Duodenal mucosa (tissue), 2 donors: Measurements from ENCODE around the gene OR11A1.

Experiments used
- H3K27ac ChIP-seq: one replicate; pipeline ENCODE4 v1.7.0; 2013; ENCODE audit warnings: low read depth, low read length
- H3K27me3 ChIP-seq, 2 donors: one replicate each; pipeline ENCODE4 v1.7.0; 2013; ENCODE audit warnings: low read length in 2 of 2, control low read depth in 1 of 2; ENCODE audit not compliant: insufficient read depth in 2 of 2, control insufficient read depth in 1 of 2
- H3K36me3 ChIP-seq, 2 donors: one replicate each; pipeline ENCODE4 v1.7.0; 2013; ENCODE audit warnings: low read length in 2 of 2, control low read depth in 1 of 2; ENCODE audit not compliant: insufficient read depth in 2 of 2, control insufficient read depth in 1 of 2
- H3K4me1 ChIP-seq, 2 donors: one replicate each; pipeline ENCODE4 v1.7.0; 2013; ENCODE audit warnings: low read length in 2 of 2, control low read depth in 1 of 2; ENCODE audit not compliant: insufficient read depth in 2 of 2, control insufficient read depth in 1 of 2
- H3K4me3 ChIP-seq, 2 donors: one replicate each; pipeline ENCODE4 v1.7.0; 2013; ENCODE audit warnings: low read length in 2 of 2, low read depth in 1 of 2
- H3K9ac ChIP-seq, 2 donors: one replicate each; pipeline ENCODE4 v1.7.0; 2013; ENCODE audit warnings: low read length in 2 of 2, low read depth in 1 of 2
- H3K9me3 ChIP-seq, 2 donors: one replicate each; pipeline ENCODE4 v1.7.0; 2013; ENCODE audit warnings: low read length in 2 of 2, control low read depth in 1 of 2; ENCODE audit not compliant: control insufficient read depth in 1 of 2

OR11A1 gene

GRCh38 chr6:29483735-29484134 is 26.9 kb upstream of the OR11A1 start:
- Histone ChIP-seq H3K27me3 (no peaks in the 10 kb centered on the region), H3K4me3 (no peak overlapping the region), H3K4me1 (no peaks in the 10 kb centered on the region), H3K36me3 (no peaks in the 10 kb centered on the region), H3K9me3 (no peaks in the 10 kb centered on the region), H3K27ac (no peak overlapping the region), H3K9ac (no peak overlapping the region)

- Histone ChIP-seq H3K27me3 (no peaks in the 10 kb centered on the region), H3K4me3 (no peak overlapping the region), H3K9me3 (no peaks in the 10 kb centered on the region), H3K27ac (no peak overlapping the region), H3K9ac (no peak overlapping the region), H3K36me3 (no peaks in the 10 kb centered on the region), H3K4me1 (no peaks in the 10 kb centered on the region)
Observed at GRCh38 chr6:29483186-29483585, 26.3 kb upstream of the OR11A1 start.

- Histone ChIP-seq H3K27me3 (no peaks in the 10 kb centered on the region), H3K9ac (no peak overlapping the region), H3K36me3 (no peaks in the 10 kb centered on the region), H3K27ac (no peak overlapping the region), H3K4me3 (no peak overlapping the region), H3K9me3 (no peaks in the 10 kb centered on the region), H3K4me1 (no peaks in the 10 kb centered on the region)
Observed at GRCh38 chr6:29479560-29479959, 22.7 kb upstream of the OR11A1 start.

- H3K9ac ChIP-seq: no peak overlapping the region
- H3K4me3 ChIP-seq: no peak overlapping the region
- no peaks in the 10 kb centered on the region for H3K27me3 ChIP-seq
- no peaks in the 10 kb centered on the region for H3K36me3 ChIP-seq
- H3K27ac ChIP-seq: no peak overlapping the region
- no peaks in the 10 kb centered on the region for H3K9me3 ChIP-seq
- no peaks in the 10 kb centered on the region for H3K4me1 ChIP-seq
Observed at GRCh38 chr6:29478740-29479139, 21.9 kb upstream of the OR11A1 start.

GRCh38 chr6:29477923-29478450 is 21.1 kb upstream of the OR11A1 start:
- Histone ChIP-seq H3K27ac (no peak overlapping the region), H3K9ac (no peak overlapping the region), H3K27me3 (no peaks in the 10 kb centered on the region), H3K36me3 (no peaks in the 10 kb centered on the region), H3K4me3 (no peak overlapping the region), H3K4me1 (no peaks in the 10 kb centered on the region), H3K9me3 (no peaks in the 10 kb centered on the region)

- H3K9ac ChIP-seq: no peak overlapping the region
- H3K4me3 ChIP-seq: no peak overlapping the region
- no peaks in the 10 kb centered on the region for H3K4me1 ChIP-seq
- no peaks in the 10 kb centered on the region for H3K9me3 ChIP-seq
- no peak overlapping the region for H3K27ac ChIP-seq
- H3K36me3 ChIP-seq: no peaks in the 10 kb centered on the region
- H3K27me3 ChIP-seq: no peaks in the 10 kb centered on the region
Observed at GRCh38 chr6:29474996-29475395, 18.1 kb upstream of the OR11A1 start.

- Histone ChIP-seq H3K9ac (no peak overlapping the region), H3K9me3 (no peaks in the 10 kb centered on the region), H3K27ac (no peak overlapping the region), H3K36me3 (no peaks in the 10 kb centered on the region), H3K27me3 (no peaks in the 10 kb centered on the region), H3K4me3 (no peak overlapping the region), H3K4me1 (no peaks in the 10 kb centered on the region)
Observed at GRCh38 chr6:29466241-29466640, 9.4 kb upstream of the OR11A1 start.

GRCh38 chr6:29465801-29466200 is 8.9 kb upstream of the OR11A1 start:
- Histone ChIP-seq H3K36me3 (no peaks in the 10 kb centered on the region), H3K27me3 (no peaks in the 10 kb centered on the region), H3K9me3 (no peaks in the 10 kb centered on the region), H3K4me3 (no peak overlapping the region), H3K4me1 (no peaks in the 10 kb centered on the region), H3K27ac (no peak overlapping the region), H3K9ac (no peak overlapping the region)

- H3K9me3 ChIP-seq: no peaks in the 10 kb centered on the region
- H3K27me3 ChIP-seq: no peaks in the 10 kb centered on the region
- H3K27ac ChIP-seq: no peak overlapping the region
- no peaks in the 10 kb centered on the region for H3K36me3 ChIP-seq
- H3K4me1 ChIP-seq: no peaks in the 10 kb centered on the region
- no peak overlapping the region for H3K9ac ChIP-seq
- no peak overlapping the region for H3K4me3 ChIP-seq
Observed at GRCh38 chr6:29465279-29465678, 8.4 kb upstream of the OR11A1 start.

- no peaks in the 10 kb centered on the region for H3K4me1 ChIP-seq
- no peaks in the 10 kb centered on the region for H3K27me3 ChIP-seq
- no peak overlapping the region for H3K27ac ChIP-seq
- H3K9me3 ChIP-seq: no peaks in the 10 kb centered on the region
- H3K36me3 ChIP-seq: no peaks in the 10 kb centered on the region
- no peak overlapping the region for H3K4me3 ChIP-seq
- no peak overlapping the region for H3K9ac ChIP-seq
Observed at GRCh38 chr6:29462022-29462421, 5.2 kb upstream of the OR11A1 start.
